ENCODE results near the gene HARBI1.

Gene HARBI1

DNA sequence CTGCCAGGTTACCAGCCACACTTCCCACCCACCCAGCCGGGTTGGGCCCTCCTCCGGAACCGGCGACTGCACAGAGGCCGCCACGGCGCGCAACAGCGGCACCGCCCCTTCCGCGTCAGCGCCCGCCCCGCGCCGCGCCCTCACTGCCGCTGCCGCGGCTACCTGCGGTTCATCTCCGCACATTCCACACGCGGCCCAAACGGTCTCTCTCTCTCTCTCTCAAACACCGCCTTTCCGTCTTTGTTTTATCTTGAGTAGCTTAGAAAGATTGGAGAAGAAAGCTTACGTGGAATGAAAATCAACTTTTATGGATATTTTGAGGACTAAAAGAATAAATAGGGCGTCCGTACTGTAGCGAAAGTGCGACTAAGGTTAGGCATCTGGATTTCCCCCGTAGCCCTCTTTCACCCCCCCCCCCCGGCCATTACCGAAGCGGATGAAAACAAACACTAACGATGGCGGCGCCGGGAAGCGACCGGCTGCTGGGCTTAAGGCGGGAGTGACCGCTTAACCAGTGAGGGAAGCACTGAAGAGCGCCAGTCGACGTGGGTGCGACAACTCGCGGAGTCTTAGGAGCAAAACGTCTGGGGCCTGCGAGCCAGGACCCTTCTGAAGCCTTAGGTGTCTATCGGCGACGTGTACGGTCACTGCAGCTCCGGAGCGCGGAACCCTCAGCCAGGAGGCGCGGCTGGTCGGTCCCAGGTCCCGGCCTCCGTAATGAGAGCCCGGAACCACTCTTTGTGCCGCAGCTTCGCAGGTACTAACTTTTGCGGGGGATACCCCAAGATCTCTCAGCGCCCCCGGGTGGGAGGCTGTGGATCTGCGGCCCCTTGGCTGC lies at the start of gene HARBI1, which contains the start of gene ATG13:
TSS of gene HARBI1 (minus strand) at position 94 of the 838 bp plus-strand sequence. CDS start 990 bp downstream, outside the sequence.
TSS of gene ATG13 (plus strand) at position 420 of the 838 bp plus-strand sequence. CDS start 26,739 bp downstream, outside the sequence.
- peak within 1 kb of the TSS; percentile 82 to 98 (median 94) for H3K27ac ChIP-seq
- peak within 1 kb of the TSS; percentile 73 to 100 (median 88) for H3K4me3 ChIP-seq

DNA sequence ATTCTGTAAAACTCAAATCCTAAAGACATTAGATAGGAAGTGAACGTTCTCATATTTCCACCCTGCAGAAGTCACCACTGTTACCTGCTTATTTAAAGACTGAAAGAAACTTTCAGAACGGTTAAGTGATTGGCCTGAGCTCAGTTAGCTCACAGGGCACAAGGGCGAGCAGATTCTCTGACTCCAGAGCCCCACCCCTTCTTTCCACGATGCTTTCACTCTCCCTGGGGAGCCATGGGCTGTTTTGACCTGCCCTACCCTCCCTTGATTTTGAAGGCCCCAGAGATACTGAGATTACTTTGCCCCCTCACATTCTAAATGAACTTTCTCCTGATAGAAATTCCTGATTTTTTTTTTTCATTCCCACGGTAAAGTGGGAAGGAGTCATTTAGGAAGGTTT lies 49.5 kb upstream of the HARBI1 start:
- Histone ChIP-seq H3K4me3 (no peak overlapping the region), H3K27ac (peak overlapping the region in 1 of 21 experiments; percentile 7)

DNA sequence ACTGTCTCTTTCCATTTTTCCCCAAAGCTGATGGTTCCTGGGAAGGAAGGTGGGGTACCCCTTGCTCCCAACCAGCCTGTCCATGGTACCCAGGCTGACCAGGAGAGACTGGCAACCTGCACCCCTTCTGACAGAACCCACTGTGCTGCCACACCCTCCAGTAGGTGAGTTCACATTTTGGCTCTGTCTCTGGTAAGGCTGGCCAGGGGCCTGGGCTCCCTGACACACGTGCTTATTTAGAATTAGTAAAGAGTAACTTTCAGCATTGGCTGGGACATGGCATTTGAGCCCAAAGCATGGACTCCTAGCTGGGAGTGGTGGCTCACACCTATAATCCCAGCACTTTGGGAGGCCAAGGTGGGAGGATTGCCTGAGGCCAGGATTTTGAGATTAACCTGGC lies 48.3 kb upstream of the HARBI1 start:
- no peak overlapping the region for H3K4me3 ChIP-seq
- peak overlapping the region in 3 of 21 experiments; percentile 3 to 60 (median 14) for H3K27ac ChIP-seq

DNA sequence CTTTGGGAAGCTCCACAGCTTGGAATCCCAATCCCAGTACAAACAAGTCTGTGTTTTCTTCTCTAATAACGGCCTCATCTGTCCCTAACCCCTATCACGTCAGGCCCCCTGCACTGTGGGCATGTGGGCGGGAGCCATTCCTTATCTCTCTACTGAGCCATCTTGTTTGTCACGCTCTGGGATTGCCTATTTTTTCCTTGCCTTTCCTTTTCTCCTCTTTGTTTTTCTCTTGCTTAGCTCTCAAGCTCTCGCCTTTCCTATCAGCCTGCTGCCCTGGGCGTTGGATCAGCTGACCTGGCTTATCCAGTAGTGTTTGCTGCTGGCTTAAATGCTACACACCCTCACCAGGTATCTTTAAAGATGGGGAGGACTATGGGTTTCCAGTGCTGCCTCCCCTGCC lies 47.6 kb upstream of the HARBI1 start:
- Histone ChIP-seq H3K4me3 (no peak overlapping the region), H3K27ac (peak overlapping the region in 5 of 21 experiments; percentile 3 to 60 (median 14))

DNA sequence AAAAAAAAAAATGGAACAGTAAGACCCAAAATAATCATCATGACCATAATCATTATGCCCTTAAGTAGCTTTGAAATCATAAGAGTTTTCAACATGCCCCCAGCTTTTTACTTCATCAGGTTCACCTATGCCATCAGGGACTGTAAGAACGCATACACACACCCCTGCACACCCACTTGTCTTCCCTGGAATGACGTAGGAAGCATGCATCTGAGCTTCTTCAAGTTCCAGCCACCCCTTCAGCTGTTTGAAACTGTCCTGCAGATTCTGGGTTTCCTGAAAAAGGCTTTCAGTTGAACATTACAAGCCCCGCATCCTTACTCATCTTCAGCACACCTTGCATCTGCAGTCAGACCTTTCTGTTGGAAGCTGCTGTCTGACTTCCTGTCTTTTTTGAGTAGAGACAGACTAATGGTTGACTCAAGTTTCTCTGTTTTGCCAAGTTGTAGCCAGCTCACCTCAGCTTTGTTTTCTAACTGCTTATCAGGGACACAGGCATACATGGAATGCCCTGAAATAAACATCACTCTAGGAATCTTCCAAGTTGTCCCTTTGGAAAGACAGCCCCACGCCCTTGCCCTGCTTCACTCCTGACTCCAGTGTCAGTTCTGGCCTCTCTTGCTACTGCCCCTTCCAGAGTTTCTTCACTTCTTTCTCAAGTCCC lies 46.4 kb upstream of the HARBI1 start:
- Histone ChIP-seq H3K27ac (peak overlapping the region in 2 of 21 experiments; percentile 31 to 33), H3K4me3 (no peak overlapping the region)

GRCh38 chr11:46662366-46662765 lies 45.3 kb upstream of the HARBI1 start:
- H3K27ac ChIP-seq: no peak overlapping the region

GRCh38 chr11:46661836-46662235 lies 44.8 kb upstream of the HARBI1 start:
- H3K27ac ChIP-seq: no peak overlapping the region
- no peak overlapping the region for H3K4me3 ChIP-seq

More at GRCh38 chr11:46662366-46662765, 45.3 kb upstream of the HARBI1 start:
- no peak overlapping the region for H3K4me3 ChIP-seq

- peak overlapping the region in 4 of 21 experiments; percentile 1 to 36 (median 20) for H3K27ac ChIP-seq
These were observed 42.9 kb upstream of the HARBI1 start for GRCh38 chr11:46659908-46660307.

GRCh38 chr11:46658259-46658658 lies 41.2 kb upstream of the HARBI1 start:
- peak overlapping the region in 2 of 21 experiments; percentile 36 to 43 for H3K27ac ChIP-seq

More at GRCh38 chr11:46659908-46660307, 42.9 kb upstream of the HARBI1 start:
- H3K4me3 ChIP-seq: no peak overlapping the region

DNA sequence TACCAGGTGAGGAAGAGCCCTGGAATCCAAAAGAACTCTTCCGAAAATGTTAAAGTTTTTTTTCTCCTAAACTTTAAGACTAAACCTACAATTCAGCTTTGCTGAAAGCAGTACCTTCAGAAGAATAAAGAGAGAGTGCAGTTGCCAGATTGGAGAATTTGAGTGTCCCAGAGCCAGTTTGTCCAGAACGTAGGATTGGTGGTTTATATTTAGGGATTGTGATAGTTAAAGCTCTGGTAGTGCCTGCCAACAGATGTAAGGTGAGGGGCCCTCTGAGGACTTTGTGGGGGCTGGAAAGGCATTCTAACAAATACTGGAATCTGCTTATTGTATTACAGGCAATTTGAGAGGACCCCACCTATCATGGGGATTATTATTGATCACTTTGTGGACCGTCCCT lies 40.2 kb upstream of the HARBI1 start:
- H3K27ac ChIP-seq: peak overlapping the region in 1 of 21 experiments; percentile 5
- no peak overlapping the region for H3K4me3 ChIP-seq

More at GRCh38 chr11:46658259-46658658, 41.2 kb upstream of the HARBI1 start:
- no peak overlapping the region for H3K4me3 ChIP-seq

- H3K4me3 ChIP-seq: no peak overlapping the region
- no peak overlapping the region for H3K27ac ChIP-seq
These were observed 38.6 kb upstream of the HARBI1 start for GRCh38 chr11:46655631-46656030.

DNA sequence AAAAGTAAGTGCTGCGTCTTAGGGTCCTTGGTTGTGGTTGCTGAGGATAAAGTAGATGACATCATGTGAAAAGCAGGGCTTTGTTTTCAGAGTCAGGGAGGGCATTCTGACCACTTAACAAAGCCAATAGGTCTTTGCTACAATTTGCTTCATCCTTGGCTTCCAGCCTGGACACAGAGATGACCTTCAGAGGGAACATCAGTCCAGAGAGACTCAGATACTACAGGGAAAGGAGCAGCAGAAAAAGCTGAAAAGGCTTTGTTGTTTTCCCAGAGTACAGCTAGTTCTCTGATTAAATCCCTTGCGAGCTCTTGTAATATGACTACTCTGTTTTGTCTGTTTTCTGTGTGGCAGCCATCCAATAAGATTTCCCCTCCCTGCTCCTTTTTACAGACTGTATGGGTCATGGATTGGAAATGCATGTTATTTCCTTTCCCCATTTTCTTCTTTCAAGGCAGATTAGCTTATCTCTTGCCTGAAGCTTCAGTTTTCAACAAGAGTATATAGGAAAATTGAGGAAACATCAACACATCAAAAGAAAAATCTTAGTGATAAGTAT lies 32.2 kb upstream of the HARBI1 start:
- Histone ChIP-seq H3K4me3 (no peak overlapping the region), H3K27ac (peak overlapping the region in 4 of 21 experiments; percentile 10 to 64 (median 36))

DNA sequence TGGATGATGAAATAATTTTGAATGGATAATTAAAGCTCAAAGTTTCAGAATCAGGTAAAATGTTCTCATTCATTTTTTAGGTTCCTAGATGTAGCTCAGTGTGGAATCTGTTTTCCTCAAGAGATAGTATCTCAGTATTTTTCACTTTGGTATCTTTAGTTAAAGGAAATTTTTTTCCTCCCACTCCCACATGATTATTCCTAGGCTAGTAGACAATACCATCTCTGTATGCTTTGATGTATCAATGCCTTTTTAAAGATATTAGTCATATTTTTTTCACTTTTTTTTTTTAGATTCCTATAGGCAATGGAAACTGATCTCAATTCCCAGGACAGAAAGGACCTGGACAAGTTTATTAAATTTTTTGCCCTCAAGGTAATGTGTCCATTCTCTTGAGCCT lies 27.0 kb upstream of the HARBI1 start:
- Histone ChIP-seq H3K4me3 (no peak overlapping the region), H3K27ac (no peak overlapping the region)

- Histone ChIP-seq H3K4me3 (no peak overlapping the region), H3K27ac (no peak overlapping the region)
These were observed 26.5 kb upstream of the HARBI1 start for GRCh38 chr11:46643531-46643930.

- H3K4me3 ChIP-seq: no peak overlapping the region
- no peak overlapping the region for H3K27ac ChIP-seq
These were observed 25.8 kb upstream of the HARBI1 start for GRCh38 chr11:46642627-46643335.

DNA sequence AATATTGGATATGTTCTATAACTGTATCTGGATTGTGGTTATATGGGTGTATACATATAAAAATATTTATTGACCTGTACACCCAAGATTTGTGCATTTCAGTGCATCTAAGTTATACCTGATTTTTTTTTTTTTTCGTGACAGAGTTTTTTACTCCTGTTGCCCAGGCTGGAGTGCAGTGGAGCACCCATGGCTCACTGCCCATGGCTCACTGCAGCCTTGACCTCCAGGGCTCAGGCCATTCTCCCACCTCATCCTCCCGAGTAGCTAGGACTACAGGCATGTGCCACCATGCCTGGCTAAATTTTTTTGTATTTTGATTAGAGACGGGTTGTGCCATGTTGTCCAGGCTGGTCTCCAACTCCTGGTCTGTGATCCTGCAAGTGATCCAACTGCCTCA lies 24.6 kb upstream of the HARBI1 start:
- H3K27ac ChIP-seq: no peak overlapping the region
- H3K4me3 ChIP-seq: no peak overlapping the region

- Histone ChIP-seq H3K4me3 (no peak overlapping the region), H3K27ac (no peak overlapping the region)
These were observed 23.2 kb upstream of the HARBI1 start for GRCh38 chr11:46640036-46640788.

GRCh38 chr11:46639197-46639839 lies 22.3 kb upstream of the HARBI1 start:
- Histone ChIP-seq H3K4me3 (no peak overlapping the region), H3K27ac (no peak overlapping the region)

Measured in skin epidermis (tissue), 12 donors.